Dendritic cell treated with granulocyte-macrophage colony-stimulating factor and Interleukin-4, amounts not matched to agents 40 ng/mL and 50 ng/mL, for 4 days (primary cell): Measurements from ENCODE around the gene ALDH1L1.
"Not testable (repeated sequence)": the region's sequence is repeated elsewhere in the genome, so short reads cannot be mapped to it uniquely, and the experiment has no call there.

Source experiments
- H3K27ac Mint-ChIP-seq: one replicate; pipeline ENCODE4 v1.8.0; 2022; ENCODE audit warnings: mild to moderate bottlenecking, mixed read lengths
- H3K27me3 Mint-ChIP-seq: one replicate; pipeline ENCODE4 v1.8.0; 2022; ENCODE audit warnings: mild to moderate bottlenecking, mixed read lengths
- H3K36me3 Mint-ChIP-seq: one replicate; pipeline ENCODE4 v1.8.0; 2022; ENCODE audit warnings: low read depth, mixed read lengths
- H3K4me1 Mint-ChIP-seq: one replicate; pipeline ENCODE4 v1.8.0; 2022; ENCODE audit warnings: low read depth, mixed read lengths
- H3K4me3 Mint-ChIP-seq: one replicate; pipeline ENCODE4 v1.8.0; 2022; ENCODE audit warnings: mild to moderate bottlenecking, moderate library complexity, mixed read lengths
- H3K9me3 Mint-ChIP-seq: one replicate; pipeline ENCODE4 v1.8.0; 2022; ENCODE audit warnings: mixed read lengths
- intact Hi-C: fragments of 100-400 bp; cut with micrococcal nuclease; formaldehyde crosslinking; loops from one replicate; pipeline ENCODE4 v1.15.0; 2022

The ALDH1L1 gene

GRCh38 chr3:126082362-126083137 lies 97.8 kb downstream of the ALDH1L1 start:
- intact Hi-C loops, result loop anchor here (10.0 kb wide), 1 partner anchor 88 kb away; no protein-coding TSS in a partner anchor
- Mint-ChIP-seq H3K27me3 (peaks cover 8% of the 10 kb centered on the region), H3K9me3 (no peaks in the 10 kb centered on the region), H3K27ac (peak overlapping the region; percentile 68), H3K4me3 (peak overlapping the region; percentile 84), H3K4me1 (peaks cover 7% of the 10 kb centered on the region), H3K36me3 (no peaks in the 10 kb centered on the region)

- H3K27ac Mint-ChIP-seq, result no peak overlapping the region
- no peak overlapping the region for H3K4me3 Mint-ChIP-seq
- H3K9me3 Mint-ChIP-seq, result no peaks in the 10 kb centered on the region
- peaks cover 8% of the 10 kb centered on the region for H3K27me3 Mint-ChIP-seq
- peaks cover 7% of the 10 kb centered on the region for H3K4me1 Mint-ChIP-seq
- H3K36me3 Mint-ChIP-seq, result no peaks in the 10 kb centered on the region
- intact Hi-C loops, result loop anchor here (10.0 kb wide), 1 partner anchor 87 kb away; no protein-coding TSS in a partner anchor
These were observed 98.6 kb downstream of the ALDH1L1 start for GRCh38 chr3:126081618-126082361.

- no peak overlapping the region for H3K4me3 Mint-ChIP-seq
- H3K27ac Mint-ChIP-seq, result no peak overlapping the region
- peaks cover 7% of the 10 kb centered on the region for H3K4me1 Mint-ChIP-seq
- intact Hi-C loops, result loop anchor here (10.0 kb wide), 1 partner anchor 86 kb away; no protein-coding TSS in a partner anchor
- peaks cover 8% of the 10 kb centered on the region for H3K27me3 Mint-ChIP-seq
- H3K36me3 Mint-ChIP-seq, result no peaks in the 10 kb centered on the region
- no peaks in the 10 kb centered on the region for H3K9me3 Mint-ChIP-seq
These were observed 99.4 kb downstream of the ALDH1L1 start for GRCh38 chr3:126080970-126081369.

- Mint-ChIP-seq H3K27me3 (peaks cover 2% of the 10 kb centered on the region), H3K27ac (no peak overlapping the region), H3K4me1 (peaks cover 7% of the 10 kb centered on the region), H3K4me3 (no peak overlapping the region), H3K36me3 (no peaks in the 10 kb centered on the region), H3K9me3 (no peaks in the 10 kb centered on the region)
- intact Hi-C loops, result no loop called here
These were observed 101.5 kb downstream of the ALDH1L1 start for GRCh38 chr3:126078866-126079265.

- no peaks in the 10 kb centered on the region for H3K4me1 Mint-ChIP-seq
- H3K27me3 Mint-ChIP-seq, result no peaks in the 10 kb centered on the region
- H3K27ac Mint-ChIP-seq, result no peak overlapping the region
- no peak overlapping the region for H3K4me3 Mint-ChIP-seq
- peaks cover 3% of the 10 kb centered on the region for H3K36me3 Mint-ChIP-seq
- no peaks in the 10 kb centered on the region for H3K9me3 Mint-ChIP-seq
- intact Hi-C loops, result no loop called here
These were observed 102.6 kb downstream of the ALDH1L1 start for GRCh38 chr3:126077754-126078153.

GRCh38 chr3:126076140-126076539 lies 104.2 kb downstream of the ALDH1L1 start:
- H3K9me3 Mint-ChIP-seq, result no peaks in the 10 kb centered on the region
- no peak overlapping the region for H3K27ac Mint-ChIP-seq
- no peak overlapping the region for H3K4me3 Mint-ChIP-seq
- H3K27me3 Mint-ChIP-seq, result no peaks in the 10 kb centered on the region
- intact Hi-C loops, result no loop called here
- peaks cover 5% of the 10 kb centered on the region for H3K36me3 Mint-ChIP-seq
- no peaks in the 10 kb centered on the region for H3K4me1 Mint-ChIP-seq

GRCh38 chr3:126070146-126070545 lies 110.2 kb downstream of the ALDH1L1 start:
- Mint-ChIP-seq H3K27me3 (no peaks in the 10 kb centered on the region), H3K4me3 (no peak overlapping the region), H3K4me1 (peaks cover 1% of the 10 kb centered on the region), H3K36me3 (peaks cover 13% of the 10 kb centered on the region), H3K9me3 (no peaks in the 10 kb centered on the region), H3K27ac (no peak overlapping the region)
- intact Hi-C loops, result no loop called here

- Mint-ChIP-seq H3K36me3 (peaks cover 11% of the 10 kb centered on the region), H3K9me3 (no peaks in the 10 kb centered on the region), H3K27ac (no peak overlapping the region), H3K4me1 (peaks cover 13% of the 10 kb centered on the region), H3K27me3 (no peaks in the 10 kb centered on the region), H3K4me3 (no peak overlapping the region)
- intact Hi-C loops, result no loop called here
These were observed 112.4 kb downstream of the ALDH1L1 start for GRCh38 chr3:126067959-126068358.

GRCh38 chr3:126066676-126067075 lies 113.7 kb downstream of the ALDH1L1 start:
- H3K27me3 Mint-ChIP-seq, H3K36me3 Mint-ChIP-seq, intact Hi-C loops, H3K9me3 Mint-ChIP-seq, H3K4me3 Mint-ChIP-seq, H3K27ac Mint-ChIP-seq: not testable (repeated sequence)
- H3K4me1 Mint-ChIP-seq, result peaks cover 13% of the 10 kb centered on the region

- H3K4me3 Mint-ChIP-seq, result no peak overlapping the region
- no peaks in the 10 kb centered on the region for H3K9me3 Mint-ChIP-seq
- H3K27ac Mint-ChIP-seq, result no peak overlapping the region
- no peaks in the 10 kb centered on the region for H3K27me3 Mint-ChIP-seq
- H3K36me3 Mint-ChIP-seq, result peaks cover 7% of the 10 kb centered on the region
- peaks cover 13% of the 10 kb centered on the region for H3K4me1 Mint-ChIP-seq
- intact Hi-C loops, result no loop called here
These were observed 114.5 kb downstream of the ALDH1L1 start for GRCh38 chr3:126065876-126066275.

- H3K4me1 Mint-ChIP-seq, result peaks cover 13% of the 10 kb centered on the region
- no peaks in the 10 kb centered on the region for H3K27me3 Mint-ChIP-seq
- no peaks in the 10 kb centered on the region for H3K9me3 Mint-ChIP-seq
- H3K4me3 Mint-ChIP-seq, result no peak overlapping the region
- H3K36me3 Mint-ChIP-seq, result peaks cover 7% of the 10 kb centered on the region
- intact Hi-C loops, result no loop called here
- no peak overlapping the region for H3K27ac Mint-ChIP-seq
These were observed 115.6 kb downstream of the ALDH1L1 start for GRCh38 chr3:126064627-126065258.

GRCh38 chr3:126063358-126063965 lies 116.9 kb downstream of the ALDH1L1 start:
- no peak overlapping the region for H3K4me3 Mint-ChIP-seq

GRCh38 chr3:126061301-126062032 lies 118.9 kb downstream of the ALDH1L1 start:
- intact Hi-C loops, result no loop called here
- no peaks in the 10 kb centered on the region for H3K27me3 Mint-ChIP-seq
- no peak overlapping the region for H3K4me3 Mint-ChIP-seq
- H3K27ac Mint-ChIP-seq, result no peak overlapping the region
- no peaks in the 10 kb centered on the region for H3K9me3 Mint-ChIP-seq
- no peaks in the 10 kb centered on the region for H3K36me3 Mint-ChIP-seq
- H3K4me1 Mint-ChIP-seq, result peaks cover 19% of the 10 kb centered on the region

More at GRCh38 chr3:126063358-126063965, 116.9 kb downstream of the ALDH1L1 start:
- intact Hi-C loops, result no loop called here
- H3K9me3 Mint-ChIP-seq, result no peaks in the 10 kb centered on the region
- H3K36me3 Mint-ChIP-seq, result peaks cover 7% of the 10 kb centered on the region
- H3K27me3 Mint-ChIP-seq, result no peaks in the 10 kb centered on the region
- peaks cover 13% of the 10 kb centered on the region for H3K4me1 Mint-ChIP-seq
- H3K27ac Mint-ChIP-seq, result no peak overlapping the region
